H1 (cell line): ENCODE measurements around the gene NBL1. TPM values are rescaled to one million over a fixed set of nuclear protein-coding genes. Genes with fewer than 3 reads are reported as not detected.

Experiments used
- CTCF ChIA-PET: fragments of 300-600 bp; sonication (Branson Sonifier 250); formaldehyde crosslinking; loops from one replicate; lab custom pipeline; 2021; ENCODE audit not compliant: partially characterized antibody; lab: Charles Lee
- POLR2A ChIA-PET: fragments of 300-600 bp; sonication (Branson Sonifier 250); formaldehyde crosslinking; loops from one replicate; lab custom pipeline; 2021; ENCODE audit warnings: inconsistent platforms; ENCODE audit not compliant: partially characterized antibody; lab: Charles Lee
- DNase-seq, 2 experiments: peaks; one replicate each; pipeline versions ENCODE4 v3.0.0 to v3.0.0-alpha.2; 2010 to 2022; ENCODE audit warnings: low spot score in 2 of 2, low read depth in 1 of 2, mixed read lengths in 1 of 2
- FAIRE-seq: peaks from 2 replicates; lab custom pipeline; 2011; peaks lifted over from hg19 to GRCh38; lab: Jason Lieb, UNC
- H2AFZ ChIP-seq: 2 replicates; pipeline ENCODE4 v1.8.1; 2012; ENCODE audit warnings: low read length, inconsistent platforms
- H2AK5ac ChIP-seq: 2 replicates; pipeline ENCODE4 v1.6.1; 2013; ENCODE audit warnings: low read depth, low read length
- H2BK120ac ChIP-seq: replicated peaks from 2 replicates; pipeline ENCODE3; 2013; ENCODE audit warnings: low read depth, low read length, inconsistent platforms
- H2BK12ac ChIP-seq: 2 replicates; pipeline ENCODE4 v1.6.1; 2013; ENCODE audit warnings: low read depth, low read length
- H2BK15ac ChIP-seq: 2 replicates; pipeline ENCODE4 v1.6.1; 2013; ENCODE audit warnings: low read length
- H2BK20ac ChIP-seq: 2 replicates; pipeline ENCODE4 v1.6.1; 2013; ENCODE audit warnings: low read length
- H2BK5ac ChIP-seq: 2 replicates; pipeline ENCODE4 v1.6.1; 2013; ENCODE audit warnings: low read depth, low read length
- H3K14ac ChIP-seq: 2 replicates; pipeline ENCODE4 v1.6.1; 2013; ENCODE audit warnings: inconsistent platforms; ENCODE audit not compliant: insufficient read length
- H3K18ac ChIP-seq: 2 replicates; pipeline ENCODE4 v1.6.1; 2013; ENCODE audit warnings: low read length; ENCODE audit errors: extremely low read depth
- H3K23ac ChIP-seq: 2 replicates; pipeline ENCODE4 v1.6.1; 2013; ENCODE audit warnings: inconsistent platforms; ENCODE audit not compliant: insufficient read length
- H3K23me2 ChIP-seq: 2 replicates; pipeline ENCODE4 v1.6.1; 2013; ENCODE audit warnings: low read depth, low read length
- H3K27ac ChIP-seq: 2 replicates; pipeline ENCODE4 v1.6.1; 2011; ENCODE audit warnings: low read depth, low read length, inconsistent platforms
- H3K27me3 ChIP-seq, 4 experiments: replicated peaks in 1 of 4; 1 replicate in 1 of 4; 2 replicates in 3 of 4; pipeline versions ENCODE4 v1.6.1 to v1.8.1; 2011 to 2013; ENCODE audit warnings: low read length in 3 of 4, mild to moderate bottlenecking in 3 of 4, inconsistent platforms in 2 of 4, mixed read lengths in 2 of 4, moderate library complexity in 1 of 4; ENCODE audit not compliant: control insufficient read depth in 3 of 4, insufficient read depth in 3 of 4; ENCODE audit errors: extremely low read depth in 1 of 4
- H3K36me3 ChIP-seq, 4 experiments: 2 replicates each; pipeline versions ENCODE4 v1.6.1 to v1.8.1; 2011 to 2013; ENCODE audit warnings: mild to moderate bottlenecking in 4 of 4, low read length in 3 of 4, moderate library complexity in 2 of 4, control low read depth in 1 of 4, inconsistent platforms in 1 of 4; ENCODE audit not compliant: insufficient read depth in 4 of 4, control insufficient read depth in 2 of 4
- H3K4ac ChIP-seq: replicated peaks from 2 replicates; pipeline ENCODE3; 2013; ENCODE audit warnings: low read length, low read depth, mixed read lengths, inconsistent platforms; ENCODE audit not compliant: insufficient read length
- H3K4me1 ChIP-seq, 4 experiments: replicated peaks in 1 of 4; 1 replicate in 1 of 4; 2 replicates in 3 of 4; pipeline versions ENCODE4 v1.6.1 to v1.8.1; 2011 to 2013; ENCODE audit warnings: low read length in 3 of 4, inconsistent platforms in 2 of 4, mixed read lengths in 1 of 4; ENCODE audit not compliant: insufficient read depth in 4 of 4, control insufficient read depth in 3 of 4
- H3K4me2 ChIP-seq, 2 experiments: 2 replicates each; pipeline versions ENCODE4 v1.6.1 to v1.8.1; 2011 to 2013; ENCODE audit warnings: low read depth in 2 of 2, low read length in 2 of 2, control low read depth in 1 of 2, inconsistent platforms in 1 of 2, mild to moderate bottlenecking in 1 of 2; ENCODE audit not compliant: insufficient read depth in 1 of 2
- H3K4me3 ChIP-seq, 4 experiments: fragments of 200-600, 300-600 bp in 1 of 4; sonication (generic), shearing (Covaris generic), sonication (Bioruptor Twin) in 1 of 4; 2 replicates each; pipeline versions ENCODE4 v1.5.1 to v1.8.1; 2011 to 2016; ENCODE audit warnings: low read length in 4 of 4, low read depth in 3 of 4, control low read depth in 2 of 4, inconsistent platforms in 2 of 4, mild to moderate bottlenecking in 2 of 4, mixed read lengths in 1 of 4, moderate library complexity in 1 of 4; ENCODE audit not compliant: insufficient read depth in 2 of 4; ENCODE audit errors: extremely low read depth in 1 of 4
- H3K56ac ChIP-seq: replicated peaks from 2 replicates; pipeline ENCODE3; 2013; ENCODE audit warnings: low read depth, mild to moderate bottlenecking, mixed read lengths, low read length, inconsistent platforms; ENCODE audit not compliant: insufficient read length
- H3K79me1 ChIP-seq: 2 replicates; pipeline ENCODE4 v1.6.1; 2013; ENCODE audit warnings: low read depth, low read length, control low read depth
- H3K79me2 ChIP-seq, 2 experiments: 2 replicates each; pipeline versions ENCODE4 v1.6.1 to v1.8.1; 2012 to 2013; ENCODE audit warnings: low read length in 2 of 2, mild to moderate bottlenecking in 2 of 2, inconsistent platforms in 1 of 2; ENCODE audit not compliant: insufficient read depth in 2 of 2, control insufficient read depth in 1 of 2
- H3K9ac ChIP-seq, 4 experiments: replicated peaks in 1 of 4; 1 replicate in 1 of 4; 2 replicates in 3 of 4; pipeline versions ENCODE4 v1.6.1 to v1.8.1; 2011 to 2013; ENCODE audit warnings: low read depth in 3 of 4, low read length in 3 of 4, control low read depth in 2 of 4, mild to moderate bottlenecking in 2 of 4, moderate library complexity in 2 of 4, inconsistent platforms in 1 of 4; ENCODE audit errors: extremely low read depth in 1 of 4
- H3K9me3 ChIP-seq, 2 experiments: 2 replicates each; pipeline versions ENCODE4 v1.6.1 to v1.8.1; 2012 to 2013; ENCODE audit warnings: mild to moderate bottlenecking in 2 of 2, moderate library complexity in 2 of 2, control low read depth in 1 of 2, inconsistent platforms in 1 of 2, low read depth in 1 of 2, low read length in 1 of 2, mixed read lengths in 1 of 2; ENCODE audit not compliant: insufficient read depth in 2 of 2
- H4K20me1 ChIP-seq, 2 experiments: replicated peaks in 1 of 2; 2 replicates each; pipeline versions ENCODE3 to v1.8.1; 2011 to 2013; ENCODE audit warnings: inconsistent platforms in 2 of 2, low read length in 2 of 2, mild to moderate bottlenecking in 1 of 2; ENCODE audit not compliant: insufficient read depth in 2 of 2, control insufficient read depth in 1 of 2
- H4K5ac ChIP-seq: 2 replicates; pipeline ENCODE4 v1.6.1; 2013; ENCODE audit warnings: low read length, low read depth, mixed read lengths, inconsistent platforms; ENCODE audit not compliant: insufficient read length
- H4K8ac ChIP-seq: 2 replicates; pipeline ENCODE4 v1.8.0; 2013; ENCODE audit warnings: mild to moderate bottlenecking, moderate library complexity, low read length, inconsistent platforms; ENCODE audit not compliant: insufficient read depth; ENCODE audit errors: extremely low read depth
- H4K91ac ChIP-seq: replicated peaks from 2 replicates; pipeline ENCODE3; 2013; ENCODE audit warnings: low read length, mixed read lengths, inconsistent platforms; ENCODE audit not compliant: insufficient read length
- GTF2F1 ChIP-seq: IDR thresholded peaks from 2 replicates; pipeline ENCODE4 v1.6.1; 2012; ENCODE audit warnings: low read depth, low read length, improper control_type of control experiment, borderline replicate concordance
- RNF2 ChIP-seq: fragments of 200-900, 300-1000 bp; sonication (generic); IDR thresholded peaks from 2 replicates; pipeline ENCODE4 v1.7.1; 2016; ENCODE audit warnings: borderline replicate concordance, low read depth, mild to moderate bottlenecking, antibody characterized with exemption, low read length; ENCODE audit not compliant: poor library complexity, severe bottlenecking; ENCODE audit errors: missing control alignments
- WGBS, 2 experiments: shearing (Covaris generic) in 1 of 2; methylation state at CpG; one replicate each; pipeline versions ENCODE4 v1.1.6 to v1.1.7; 2013 to 2015; ENCODE audit warnings: low lambda C conversion rate in 2 of 2, mixed read lengths in 2 of 2, inconsistent platforms in 1 of 2, low coverage in 1 of 2, missing lambda C conversion rate in 1 of 2; ENCODE audit not compliant: insufficient replicate concordance in 2 of 2, insufficient coverage in 1 of 2, insufficient read length in 1 of 2; ENCODE audit errors: extremely low coverage in 1 of 2, missing lambda C conversion rate in 1 of 2; 5-methylcytosine and 5-hydroxymethylcytosine counted together
- polyA plus RNA-seq, 7 experiments: library from polyadenylated mRNA; depleted of rRNA in 3 of 7; stranded (reverse) in 5 of 7; unstranded in 2 of 7; fragments of >200 nt in 5 of 7; fragments of 200-250 nt in 2 of 7; gene quantifications; 1 replicate in 5 of 7; 2 replicates in 1 of 7; 4 replicates in 1 of 7; pipeline versions ENCODE4 v1.2.1 to v1.2.3, GENCODE V29; 2011 to 2013; ENCODE audit warnings: missing spikeins in 2 of 7, mixed read lengths in 2 of 7
- total RNA-seq: library from RNA; stranded (reverse); fragmentation: NEBNext Ultra II Directional; extraction: Animal tissue kit (Norgen Biotek cat#: 25700); gene quantifications from 2 replicates; pipeline ENCODE4 v1.2.1, GENCODE V29; 2021

Gene NBL1
- total and polyA plus RNA-seq, 2 of the 8 experiments (the other 6 are each of a cell fraction or from before 2014, with no cell fraction given): 8.7 to 9.7 TPM

DNA sequence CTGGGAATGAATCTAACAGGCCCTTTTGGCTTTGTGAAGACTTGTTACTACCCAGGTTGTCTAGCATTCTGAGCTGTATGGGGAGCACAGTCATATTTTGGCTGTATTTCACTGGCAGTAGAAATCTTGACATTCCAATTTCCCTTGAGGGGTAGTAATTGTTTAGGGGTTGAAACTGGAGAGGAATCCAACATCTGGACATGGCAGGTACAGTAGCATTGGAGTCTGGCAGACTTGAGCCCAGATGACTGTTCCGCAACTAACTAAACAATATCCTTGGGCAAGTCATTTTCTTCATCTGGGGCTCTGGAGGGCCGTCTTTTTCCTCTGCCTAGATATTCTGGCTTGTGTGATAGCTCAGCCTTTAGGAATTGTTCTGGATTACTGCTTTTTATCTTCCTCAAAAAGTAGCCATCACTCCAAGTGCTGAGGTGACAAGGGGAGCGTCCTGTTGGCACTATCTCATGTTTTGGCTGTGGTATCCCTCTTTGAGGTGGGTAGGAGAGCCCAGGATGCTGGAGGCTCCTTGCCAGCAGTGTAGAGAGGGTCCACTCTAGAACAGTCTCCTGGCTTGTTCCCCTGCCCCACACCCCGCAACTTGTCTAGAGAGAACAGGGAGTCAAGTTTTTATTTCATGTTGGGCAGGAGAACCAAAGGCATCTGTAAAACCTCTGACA is 22.7 kb upstream of the NBL1 start:
- whole genome bisulfite sequencing, 2 experiments: 91% methylated on average over 4 of the region's 4 CpGs; no CpG with 5 or more reads in 1 of the 2 experiments
- Histone ChIP-seq H2BK12ac (no peak overlapping the region), H3K4me3 (no peak overlapping the region), H3K14ac (no peak overlapping the region), H3K23me2 (no peaks in the 10 kb centered on the region), H2BK120ac (no peak overlapping the region), H2BK20ac (no peak overlapping the region), H3K56ac (no peak overlapping the region), H3K9ac (no peak overlapping the region), H3K36me3 (peaks cover 0 to 11% (median 8%) of the 10 kb centered on the region in 4 experiments; a peak in 5 of 8 replicates), H3K23ac (no peak overlapping the region), H3K4me1 (peaks cover 0 to 10% (median 2%) of the 10 kb centered on the region in 4 experiments; a peak in 3 of 7 replicates), H2BK15ac (no peak overlapping the region), H4K5ac (no peak overlapping the region), H2BK5ac (no peak overlapping the region), H3K27ac (no peak overlapping the region), H2AK5ac (no peak overlapping the region), H3K9me3 (no peaks in the 10 kb centered on the region), H3K4me2 (no peak overlapping the region), H3K4ac (no peak overlapping the region), H3K18ac (no peak overlapping the region), H2AFZ (no peak overlapping the region), H4K91ac (no peak overlapping the region), H3K79me2 (peaks cover 0 to 31% of the 10 kb centered on the region in 2 experiments; a peak in 2 of 4 replicates), H4K20me1 (peaks cover 0 to 2% of the 10 kb centered on the region in 2 experiments), H3K27me3 (no peaks in the 10 kb centered on the region), H3K79me1 (no peaks in the 10 kb centered on the region; the same call in 1 of the 2 replicates), H4K8ac (no peak overlapping the region)
- ChIA-PET CTCF (interaction anchor here (1.0 to 2.7 kb wide), 4 partner anchors 7 to 32 kb away, joined by 3 to 11 read pairs (median 7); no protein-coding TSS in a partner anchor), POLR2A (interaction anchor here (2.2 kb wide), 1 partner anchor 9 kb away, joined by 12 read pairs; no protein-coding TSS in a partner anchor)
- TF ChIP-seq GTF2F1 (no peak), RNF2 (no peak)
- no peak for FAIRE-seq
- DNase-seq: no peak
